Choroid plexus epithelial cell (primary cell): Measurements from ENCODE around the gene ALDH18A1.

Source experiments
- DNase-seq: peaks from one replicate; pipeline ENCODE4 v3.0.0-alpha.2; 2010; ENCODE audit warnings: low read depth
- H3K4me3 ChIP-seq: 2 replicates; pipeline ENCODE4 v1.5.1; 2011; ENCODE audit warnings: low read depth, mild to moderate bottlenecking, control low read depth, low read length, moderate library complexity
- CTCF ChIP-seq: conservative IDR thresholded peaks from 2 replicates; pipeline ENCODE4 v1.5.1; 2011; ENCODE audit warnings: low read depth, mild to moderate bottlenecking, control low read depth, inconsistent platforms, low read length, moderate library complexity

ALDH18A1 gene

GRCh38 chr10:95656291-95657164, at the start of gene ALDH18A1:
TSS of gene ALDH18A1 (minus strand) at chr10:95656711. CDS start at chr10:95653377, 3,334 bp downstream.
- H3K4me3 ChIP-seq = peak within 1 kb of the TSS; percentile 92
- peak; percentile 92 for DNase-seq
- TF ChIP-seq CTCF = no peak

GRCh38 chr10:95698415-95698814, 41.9 kb upstream of the ALDH18A1 start:
- no peak for TF ChIP-seq CTCF
- no peak for DNase-seq
- no peak overlapping the region for H3K4me3 ChIP-seq

- no peak overlapping the region for H3K4me3 ChIP-seq
- no peak for TF ChIP-seq CTCF
- DNase-seq = no peak
These were observed 40.9 kb upstream of the ALDH18A1 start for GRCh38 chr10:95697429-95697828.

- no peak for TF ChIP-seq CTCF
- DNase-seq = no peak
- H3K4me3 ChIP-seq = no peak overlapping the region
These were observed 38.2 kb upstream of the ALDH18A1 start for GRCh38 chr10:95694665-95695064.

- TF ChIP-seq CTCF = peak; percentile 99
- DNase-seq = peak; percentile 100
- peak within 1 kb of the TSS; percentile 100 for H3K4me3 ChIP-seq
These were observed 37.4 kb upstream of the ALDH18A1 start, which contains the start of gene TCTN3 for GRCh38 chr10:95693668-95694534. TSS of gene TCTN3 (minus strand) at chr10:95693927. CDS start at chr10:95693899, 28 bp downstream.

GRCh38 chr10:95693071-95693667, 36.7 kb upstream of the ALDH18A1 start:
- no peak for TF ChIP-seq CTCF
- DNase-seq = no peak
- peak overlapping the region; percentile 100 for H3K4me3 ChIP-seq
